GM18526 (cell line): ENCODE data around the gene TARDBP.

ENCODE experiments used
- POLR2A ChIP-seq: IDR thresholded peaks from 3 replicates; pipeline ENCODE4 v1.6.1; 2011; ENCODE audit not compliant: insufficient read length; ENCODE audit errors: extremely low read depth

TARDBP gene

DNA sequence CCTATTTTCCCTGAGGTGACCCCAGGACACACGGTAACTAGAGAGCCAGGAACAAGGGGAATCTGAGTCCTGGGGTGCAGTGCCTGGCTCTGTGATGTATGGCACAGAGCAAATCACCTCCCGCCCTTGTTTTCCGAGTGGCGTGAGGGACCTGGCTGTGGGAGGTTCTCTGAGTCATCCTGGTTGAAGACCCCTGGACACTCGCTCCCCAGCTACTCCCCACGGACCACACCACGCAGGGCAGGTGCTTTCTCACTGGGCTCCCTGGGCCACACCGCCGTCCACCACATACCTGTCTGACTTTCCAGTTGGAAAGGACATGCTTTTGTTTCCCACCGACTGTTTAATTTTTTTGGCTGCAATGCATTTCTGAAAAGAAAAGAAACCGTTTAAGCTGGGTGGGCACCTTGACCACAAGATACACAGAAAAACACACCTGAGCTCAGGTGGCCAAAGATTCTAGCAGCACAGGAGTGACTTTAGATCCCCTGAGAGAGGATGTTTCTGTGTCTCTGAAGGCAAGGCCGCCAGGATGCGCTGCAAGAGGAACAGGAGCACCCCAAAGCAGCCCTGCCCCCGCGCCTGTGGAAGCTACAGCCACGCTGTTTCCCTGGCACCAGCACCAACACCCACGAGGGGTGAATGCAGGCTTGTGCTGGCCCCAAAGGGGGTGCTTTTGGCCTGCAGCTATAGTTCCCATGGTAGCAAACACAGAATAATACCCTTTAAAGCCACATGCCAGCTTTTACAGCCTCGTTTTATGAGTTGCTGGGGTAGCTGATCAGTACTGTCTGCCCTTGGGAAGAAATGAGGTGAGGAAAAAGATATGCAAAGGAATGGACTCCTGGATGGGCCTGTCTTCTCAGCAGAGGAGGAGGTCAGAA, 55.5 kb downstream of the TARDBP start:
- no peak for TF ChIP-seq POLR2A

DNA sequence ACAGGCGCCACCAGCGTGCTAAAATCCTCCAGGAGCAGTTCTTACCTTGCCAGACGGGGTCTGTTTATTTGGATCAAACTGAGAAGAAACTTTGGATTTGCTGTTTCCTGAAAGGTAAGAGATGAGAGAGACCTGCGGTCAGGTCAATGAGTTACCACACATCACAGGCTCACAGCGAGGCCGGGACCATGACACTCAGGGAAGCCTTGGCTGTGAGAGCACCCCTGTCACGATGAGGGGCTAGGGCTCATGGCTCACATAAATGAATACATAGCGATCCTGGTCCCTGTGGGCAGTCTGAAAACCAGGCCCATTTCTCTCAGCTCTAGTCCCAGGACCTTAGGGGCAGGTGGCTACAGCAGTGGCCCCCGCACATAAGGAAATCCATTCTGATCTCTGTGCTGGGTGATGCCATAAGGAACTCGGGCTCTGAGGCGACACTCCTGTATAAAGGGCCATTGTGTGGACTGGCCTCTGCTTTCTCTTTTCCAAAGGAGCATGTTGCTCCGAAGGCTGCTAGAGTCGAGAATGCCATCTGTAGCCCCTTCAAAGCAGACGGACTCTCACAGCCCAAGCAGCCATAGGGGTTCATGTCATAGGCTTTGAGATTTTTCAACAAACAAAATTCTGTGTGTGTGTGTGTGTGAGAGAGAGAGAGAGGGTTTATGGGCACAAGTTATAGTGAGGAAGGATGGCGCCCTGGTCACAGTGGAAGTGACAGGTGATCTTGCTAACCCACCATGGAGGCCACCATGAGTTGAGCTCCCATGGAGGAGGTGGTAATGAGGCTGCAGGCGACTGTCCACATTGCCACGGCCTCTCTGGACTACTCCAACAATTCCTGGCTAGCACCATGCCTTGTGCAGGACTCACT, 56.4 kb downstream of the TARDBP start:
- TF ChIP-seq POLR2A, result no peak

DNA sequence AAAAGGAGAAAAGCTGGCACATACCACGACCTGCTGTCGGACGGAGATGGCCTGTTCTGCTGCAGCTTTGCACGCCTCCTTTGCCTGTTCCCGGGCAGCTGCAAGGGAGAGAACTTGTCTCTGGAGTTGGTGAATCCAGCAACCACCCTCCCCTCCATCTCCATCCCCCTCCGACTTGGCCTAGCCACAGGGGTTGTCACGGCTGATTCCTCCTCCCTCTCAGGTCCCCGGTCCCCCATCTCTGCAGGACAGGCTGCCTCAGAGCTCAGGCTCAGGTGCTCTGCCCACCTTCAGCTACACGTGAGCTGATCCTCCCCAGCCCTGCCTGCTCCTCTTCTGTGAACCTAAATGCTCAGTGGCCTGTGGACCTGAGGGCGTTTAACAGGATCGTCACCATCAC, 58.4 kb downstream of the TARDBP start:
- TF ChIP-seq POLR2A, result no peak

DNA sequence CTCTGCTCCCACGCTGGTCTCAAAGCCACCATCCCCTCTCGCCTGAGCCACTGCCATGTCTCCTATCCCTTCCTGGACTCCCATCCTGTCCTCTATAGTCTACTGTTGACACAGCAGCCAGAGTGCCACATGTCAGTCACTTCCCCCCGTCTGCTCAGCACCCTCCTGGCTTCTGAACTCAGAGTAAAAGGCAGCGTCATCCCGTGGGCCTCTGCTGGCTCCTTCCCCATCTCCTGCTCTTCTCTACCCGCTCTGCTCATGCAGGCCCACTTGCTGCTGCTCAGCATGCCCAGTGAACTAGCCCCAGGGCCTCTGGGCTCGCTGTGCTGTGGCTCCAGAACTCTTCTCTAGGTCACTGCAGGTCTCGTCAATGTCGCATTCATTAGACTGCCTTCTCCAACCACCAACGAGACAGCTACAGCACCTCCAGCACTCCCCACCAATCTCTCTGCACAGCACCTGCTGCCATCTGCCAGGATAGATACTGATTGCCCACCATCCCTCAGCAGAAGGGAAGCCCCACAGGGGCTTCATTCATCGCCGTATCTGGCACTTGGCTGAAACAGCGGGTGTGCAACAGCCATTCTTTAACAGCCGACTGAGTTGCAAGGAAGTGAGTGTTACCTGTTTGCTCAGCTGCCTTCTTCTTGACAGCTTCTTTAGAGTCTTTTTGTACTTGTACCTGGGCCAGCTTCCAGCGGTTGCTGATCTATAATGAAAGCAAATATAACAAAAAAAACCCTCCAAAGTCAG, 59.2 kb downstream of the TARDBP start:
- no peak for TF ChIP-seq POLR2A

DNA sequence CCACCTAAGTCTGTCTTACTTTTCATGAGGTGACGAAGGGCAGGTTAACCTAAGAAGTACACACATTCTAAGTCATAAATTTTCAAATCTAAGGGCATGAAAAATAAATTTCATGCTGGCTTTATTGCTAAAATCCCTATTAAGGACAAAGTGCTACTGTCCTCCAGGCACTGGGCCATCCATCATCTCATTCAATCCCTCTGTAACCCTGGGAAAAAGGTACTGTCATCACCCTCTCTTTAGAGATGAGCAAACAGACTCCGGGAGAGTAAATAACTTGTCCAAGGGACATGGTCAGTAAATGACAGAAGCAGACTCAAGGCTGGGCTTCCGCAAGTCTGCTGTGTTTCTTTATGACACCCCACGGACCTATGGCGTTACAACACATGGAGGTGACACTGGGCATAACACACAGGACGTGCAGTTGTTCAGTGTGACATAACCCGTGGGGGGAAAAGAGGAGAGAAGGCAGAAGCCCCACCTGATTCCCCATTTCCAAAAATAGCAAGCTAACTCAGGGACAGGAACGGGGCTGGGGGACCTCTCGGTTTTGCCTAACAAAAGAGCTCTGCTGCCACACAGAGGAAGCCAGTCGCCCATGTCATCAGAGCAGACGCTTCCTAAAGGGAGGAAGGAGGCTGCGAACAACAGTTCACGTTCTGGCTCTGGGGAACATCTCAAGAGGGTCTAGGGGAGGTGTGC, 59.9 kb downstream of the TARDBP start:
- no peak for TF ChIP-seq POLR2A
